ENCODE data around the gene EVI2B.

DNA sequence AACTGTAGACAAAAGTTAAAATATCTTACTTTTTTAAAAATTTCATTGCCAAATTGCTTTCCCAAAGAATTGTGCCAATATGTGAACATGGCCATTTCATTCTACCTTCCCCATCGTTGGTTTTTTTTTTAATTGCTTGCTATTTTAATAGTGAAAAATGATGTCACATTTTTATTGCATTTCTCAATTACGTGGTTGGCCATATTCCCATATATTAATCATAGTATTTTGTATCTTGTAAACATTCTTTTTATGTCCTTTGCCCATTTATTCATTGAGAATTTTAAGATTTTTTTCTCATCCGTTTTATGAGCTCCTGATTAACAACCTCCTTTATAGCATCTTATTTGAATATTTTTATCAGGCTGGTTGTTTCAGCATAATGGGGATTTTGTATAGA is 24.1 kb downstream of the EVI2B start:
- no peak for TF ChIP-seq TAF1 (IDR thresholded peaks at IDR 0.05; ENCODE audit: borderline replicate concordance, low read depth, low read length)
- TF ChIP-seq POLR2A (IDR thresholded peaks at IDR 0.05; ENCODE audit: low read depth, low read length) = no peak
- TF ChIP-seq POLR2AphosphoS5 (IDR thresholded peaks at IDR 0.05; ENCODE audit: low read depth, low read length) = no peak
